G401 (cell line): ENCODE results near the gene CYLD. TPM values are rescaled to one million over a fixed set of nuclear protein-coding genes. Genes with fewer than 3 reads are reported as not detected.

ENCODE experiments used
- DNase-seq: peaks from one replicate; pipeline ENCODE4 v3.0.0-alpha.2; 2015; ENCODE audit warnings: low spot score
- in situ Hi-C: cut with HindIII; loops from 2 replicates; pipeline ENCODE4 v1.10.0; 2016; ENCODE audit warnings: low sequenced_read_pairs, mixed read lengths
- total RNA-seq: library from RNA; depleted of rRNA; stranded (reverse); fragments of >200 nt; shearing (Covaris generic); gene quantifications from 2 replicates; pipeline ENCODE4 v1.2.3, GENCODE V29; 2014

CYLD gene
- total RNA-seq, 1 experiment from 2014 or later, result 6.0 TPM

DNA sequence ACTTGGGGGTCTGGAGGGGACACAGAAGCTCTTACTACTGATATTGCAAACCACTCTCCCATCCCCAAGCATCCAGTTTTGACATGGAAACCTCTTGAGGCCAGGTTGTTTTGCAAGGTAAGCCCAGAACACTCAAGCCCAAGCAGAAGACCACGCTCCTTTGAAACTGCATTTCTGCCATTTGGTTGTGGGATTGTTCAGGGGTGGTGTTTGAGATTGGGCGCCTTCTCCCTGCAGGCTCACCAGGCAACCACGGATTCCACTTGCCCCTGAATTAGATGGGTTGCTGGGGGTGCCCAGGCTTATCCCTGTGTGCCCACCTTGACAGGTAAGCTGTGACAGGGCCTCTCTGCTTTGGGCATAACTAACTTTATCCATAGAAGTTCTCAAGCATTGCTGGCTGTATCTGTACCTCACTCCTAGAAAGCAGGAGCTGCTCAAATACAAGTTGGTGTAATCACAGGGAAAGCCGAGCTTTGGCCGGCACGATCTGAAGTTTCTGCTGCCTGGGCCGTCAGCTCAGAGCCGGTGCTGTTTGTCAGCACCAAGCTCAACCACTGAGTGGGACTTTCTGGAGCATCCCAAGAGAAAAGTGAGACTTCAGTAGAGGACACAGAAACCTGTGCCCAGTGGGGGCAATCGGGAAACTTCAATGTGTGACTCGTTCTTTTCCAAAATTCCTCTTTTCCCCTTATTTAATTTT lies 93.6 kb downstream of the CYLD start:
- in situ Hi-C loops, result no loop called here
- no peak for DNase-seq

DNA sequence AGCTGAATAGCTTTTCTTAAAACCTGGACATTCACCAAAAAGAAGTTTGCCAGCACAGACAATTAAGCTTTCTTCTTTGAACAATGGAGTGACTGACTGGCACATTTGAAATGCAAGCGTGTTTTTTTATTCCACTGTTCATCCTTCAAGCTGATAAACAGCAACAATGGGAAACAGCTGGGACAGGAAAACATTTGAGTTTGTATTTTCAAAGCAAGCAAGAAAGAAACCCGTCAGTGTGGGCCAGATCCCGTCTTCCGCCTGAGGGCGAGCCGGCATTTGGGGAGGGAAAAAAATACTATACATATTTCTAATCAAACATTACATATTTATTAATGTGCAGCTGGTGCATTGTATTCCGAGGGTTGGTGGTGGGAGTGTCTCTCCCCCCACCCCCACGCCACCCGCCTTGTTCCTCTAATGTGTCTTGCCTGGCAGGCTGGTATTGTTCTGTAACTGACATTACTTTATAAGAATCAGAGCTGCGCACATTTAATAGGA lies 94.3 kb downstream of the CYLD start:
- in situ Hi-C loops, result no loop called here
- peak; percentile 1 for DNase-seq

DNA sequence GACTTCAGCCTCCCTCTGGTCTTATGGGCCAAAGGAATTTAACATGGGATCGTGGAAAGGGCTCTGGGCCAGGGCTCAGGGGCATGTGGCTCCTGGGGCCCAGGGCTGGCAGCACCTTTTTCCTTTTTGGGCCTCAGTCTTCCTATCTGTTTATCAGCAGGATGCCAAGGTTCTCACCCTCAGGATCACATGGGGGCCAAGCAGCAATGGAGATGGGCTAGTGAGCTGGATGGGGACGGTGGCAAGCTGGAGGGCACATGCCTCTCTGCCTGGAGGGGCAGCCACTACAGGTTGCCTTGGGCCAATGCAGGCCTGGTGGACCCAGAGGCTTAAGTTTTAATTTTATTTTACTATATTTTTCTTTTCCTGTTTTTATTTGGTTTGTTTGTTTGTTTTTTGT lies 95.4 kb downstream of the CYLD start:
- DNase-seq, result no peak
- in situ Hi-C loops, result no loop called here

DNA sequence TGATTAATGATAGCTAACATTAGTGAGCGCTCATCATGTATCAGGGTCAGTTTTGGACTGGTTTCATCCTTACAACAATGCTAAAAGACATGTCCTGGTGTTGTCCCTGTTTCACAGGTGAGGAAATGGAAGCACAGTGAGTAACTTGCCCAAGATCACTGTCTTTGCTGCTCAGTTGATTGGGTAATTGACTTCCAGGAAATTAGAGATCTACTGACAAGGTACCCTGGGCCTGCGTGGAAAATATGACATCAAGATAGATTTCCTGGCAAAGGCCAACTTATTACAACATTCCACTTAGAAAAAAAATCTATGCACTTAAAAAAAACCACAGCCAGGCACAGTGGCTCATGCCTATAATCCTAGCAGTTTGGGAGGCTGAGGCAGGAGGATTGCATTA lies 96.3 kb downstream of the CYLD start:
- in situ Hi-C loops, result no loop called here
- DNase-seq, result no peak

DNA sequence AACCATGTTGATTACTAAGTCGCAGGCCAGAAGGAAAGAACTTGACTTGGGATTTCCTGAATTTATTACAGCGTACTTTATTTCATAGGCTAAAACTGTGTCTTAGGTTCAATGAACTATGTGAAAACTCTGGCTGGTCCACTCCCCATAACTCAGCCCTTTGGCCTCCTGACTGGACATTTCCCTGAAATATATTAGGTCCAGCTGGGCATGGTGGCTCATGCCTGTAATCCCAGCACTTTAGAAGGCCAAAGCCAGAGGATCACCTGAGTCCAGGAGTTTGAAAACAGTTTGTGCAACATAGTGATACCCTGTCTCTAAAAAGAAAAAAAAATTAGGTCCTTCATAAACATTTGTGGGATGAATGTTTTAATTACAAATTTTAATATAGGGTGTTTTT lies 97.0 kb downstream of the CYLD start:
- no peak for DNase-seq
- in situ Hi-C loops, result no loop called here

DNA sequence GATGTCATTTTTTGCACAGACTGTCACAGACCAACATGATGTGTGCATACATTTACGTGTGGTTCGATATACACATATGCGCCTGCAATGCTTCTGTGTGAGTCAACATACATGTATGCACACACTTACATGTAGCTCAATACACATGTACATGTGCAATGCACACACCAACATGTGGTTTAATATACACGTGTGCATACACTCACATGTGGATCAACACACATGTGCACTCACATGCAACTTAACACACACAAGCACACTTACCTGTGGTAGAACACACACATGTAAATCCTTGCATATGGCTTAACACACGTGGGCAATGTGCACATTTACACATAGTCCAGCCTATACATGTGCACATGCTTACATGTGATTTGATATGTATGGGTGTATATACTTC lies 97.5 kb downstream of the CYLD start:
- no peak for DNase-seq
- in situ Hi-C loops, result no loop called here

DNA sequence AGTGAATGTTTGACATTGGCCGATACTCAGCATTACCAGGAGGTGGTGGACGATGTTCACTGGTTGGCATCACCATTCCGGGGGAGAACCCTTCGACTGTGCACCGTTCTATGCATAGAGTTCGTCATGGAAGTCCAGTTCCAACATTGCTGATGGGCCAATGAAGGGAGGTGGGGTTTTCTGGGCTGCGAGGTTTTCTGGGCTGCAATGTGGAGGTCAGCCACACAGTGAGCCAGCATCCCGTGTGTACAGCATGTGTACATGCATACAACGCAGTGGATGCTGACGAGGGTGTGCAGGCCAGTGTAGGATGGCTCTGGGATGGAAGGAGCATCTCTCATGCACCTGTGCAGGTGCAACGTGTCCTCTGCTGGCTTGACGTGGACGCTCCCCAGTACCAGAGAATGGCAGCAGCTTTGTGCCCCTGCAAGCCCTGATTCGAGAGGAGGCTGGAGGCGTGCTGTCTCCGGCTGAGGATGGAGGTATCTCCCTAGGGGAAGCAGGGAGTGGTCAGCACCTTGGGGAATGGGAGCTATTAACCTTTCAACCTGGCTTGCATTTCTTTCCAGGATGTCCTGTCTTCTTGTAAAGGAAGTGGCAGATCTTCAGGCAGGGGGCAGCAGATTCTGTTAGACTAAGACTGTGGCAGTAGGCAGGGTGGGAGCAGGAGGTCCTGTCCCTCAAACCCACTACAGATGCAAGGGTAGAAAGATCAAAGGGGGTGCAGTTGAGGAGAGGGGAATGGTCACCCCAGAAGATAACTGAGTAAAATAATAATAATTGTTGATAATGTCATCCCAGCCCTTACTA lies 98.2 kb downstream of the CYLD start:
- DNase-seq, result no peak
- in situ Hi-C loops, result no loop called here

DNA sequence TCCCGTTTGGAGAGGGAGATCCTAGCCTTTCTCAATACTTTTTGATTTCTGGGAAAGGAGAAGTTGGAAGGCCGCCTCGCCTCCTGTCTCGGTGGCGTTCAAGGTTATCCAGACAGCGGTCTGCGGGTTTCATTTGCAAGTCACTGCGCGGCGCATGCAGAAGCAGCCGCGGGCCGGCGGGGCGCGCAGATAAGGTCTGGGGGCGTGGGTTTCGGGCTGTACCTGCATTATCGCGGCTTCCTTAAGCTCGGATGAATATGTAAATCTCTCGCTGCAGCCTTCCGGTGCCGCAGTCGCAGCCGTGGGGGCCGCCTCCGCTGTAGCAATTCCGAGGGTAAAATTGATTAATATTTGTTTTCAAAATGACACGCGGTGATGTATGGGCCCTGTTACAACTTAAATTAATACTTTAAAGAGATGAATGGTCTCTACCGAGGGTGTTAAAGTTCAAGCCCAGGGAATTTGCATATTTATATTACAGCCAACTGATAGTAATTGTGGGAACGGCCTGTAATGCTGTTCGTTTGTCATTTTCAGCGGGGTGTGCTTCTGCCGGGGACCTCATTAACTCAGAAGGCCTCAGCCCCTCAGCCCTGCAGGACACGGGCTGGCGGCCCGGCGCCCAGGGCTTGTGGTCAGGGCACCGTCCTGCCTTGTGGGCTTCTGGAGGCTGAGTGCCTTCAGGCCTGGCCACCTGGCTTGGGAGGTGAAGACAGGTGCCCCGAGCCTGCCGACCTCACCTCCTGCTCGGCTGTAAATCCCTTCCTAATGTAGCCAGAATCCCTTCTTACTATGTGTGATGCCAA lies 99.4 kb downstream of the CYLD start:
- in situ Hi-C loops, result no loop called here
- DNase-seq, result no peak

DNA sequence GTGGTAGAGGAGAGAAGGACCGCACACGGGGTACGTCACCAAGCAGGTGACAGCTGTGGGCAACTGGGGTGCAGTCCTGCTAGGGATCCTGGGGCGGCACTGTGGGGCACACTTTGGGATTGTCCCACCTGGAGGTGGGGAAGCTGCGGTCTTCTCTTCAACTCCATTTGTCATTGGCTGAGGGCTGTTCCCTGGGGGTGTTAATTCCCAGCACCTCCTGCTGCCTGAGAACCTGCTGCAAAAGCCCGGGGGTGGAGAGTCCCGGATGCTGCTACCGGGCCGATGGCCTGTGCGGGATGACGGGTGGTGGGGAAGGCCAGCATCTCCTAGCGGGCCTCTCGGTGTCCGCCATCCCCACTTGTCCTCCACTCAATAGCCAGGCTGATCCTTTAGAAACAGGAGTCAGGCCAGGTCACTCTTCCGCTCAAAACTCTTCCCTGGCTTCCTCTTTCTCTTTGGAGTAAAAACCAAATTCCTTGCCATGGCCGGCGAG lies 100.2 kb downstream of the CYLD start:
- no peak for DNase-seq
- in situ Hi-C loops, result no loop called here

DNA sequence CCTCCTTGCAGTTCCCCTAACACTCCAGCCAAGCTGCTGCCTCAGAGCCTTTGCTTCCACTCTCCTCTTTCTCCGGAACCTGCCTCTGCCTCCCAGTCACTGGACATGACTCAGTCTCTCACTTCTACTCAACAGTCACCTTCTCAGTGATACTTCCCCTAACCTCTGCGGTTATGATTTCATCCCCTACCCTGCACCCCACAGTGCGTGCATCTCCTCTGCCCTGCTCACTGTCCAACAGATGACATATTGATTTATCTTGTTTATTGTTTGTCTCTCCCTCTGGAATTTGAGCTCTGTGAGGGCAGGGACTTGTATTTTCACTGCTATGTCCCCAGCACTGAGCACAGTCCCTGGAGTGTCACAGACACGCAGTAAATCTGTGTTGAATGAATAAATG lies 100.7 kb downstream of the CYLD start:
- in situ Hi-C loops, result no loop called here
- no peak for DNase-seq

DNA sequence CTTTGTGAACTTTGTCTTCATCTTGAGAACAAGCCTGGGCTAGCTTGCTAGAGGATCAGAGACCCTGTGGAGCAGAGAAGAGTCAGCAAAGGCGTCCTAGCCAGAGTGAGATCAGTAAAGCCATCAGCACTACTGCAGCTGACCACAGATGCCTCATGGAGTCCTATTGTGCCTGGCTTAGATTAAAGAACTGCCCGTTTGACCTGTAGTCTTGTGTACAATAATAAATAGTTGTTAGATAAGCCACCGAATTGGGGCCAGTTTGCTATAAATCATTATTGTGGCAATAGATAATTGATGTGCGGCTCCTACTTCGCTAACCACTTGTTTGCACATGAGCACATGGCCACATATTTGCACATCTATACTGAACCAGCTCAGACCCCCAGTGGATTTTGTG lies 103.0 kb downstream of the CYLD start:
- in situ Hi-C loops, result no loop called here
- no peak for DNase-seq

DNA sequence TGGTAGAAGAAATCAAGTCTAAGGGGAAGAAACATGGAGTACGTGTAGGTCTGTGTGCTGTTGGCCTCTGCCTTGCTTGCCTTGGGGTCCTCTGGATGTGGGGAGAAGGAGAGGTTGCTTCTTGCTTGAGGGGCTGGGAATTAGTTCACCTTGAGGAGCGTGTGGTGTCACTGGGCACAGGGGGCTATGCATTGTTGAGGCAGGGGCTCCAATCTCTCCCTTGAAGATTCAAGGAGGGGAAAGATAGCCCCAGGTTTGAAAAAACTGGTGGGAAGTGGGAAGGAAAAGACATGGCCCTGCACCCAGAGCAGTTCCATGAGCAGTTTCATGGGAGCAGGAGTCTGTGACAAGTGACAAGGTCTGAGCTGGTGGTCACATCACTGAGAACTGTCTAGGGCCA lies 103.4 kb downstream of the CYLD start:
- DNase-seq, result no peak
- in situ Hi-C loops, result no loop called here

DNA sequence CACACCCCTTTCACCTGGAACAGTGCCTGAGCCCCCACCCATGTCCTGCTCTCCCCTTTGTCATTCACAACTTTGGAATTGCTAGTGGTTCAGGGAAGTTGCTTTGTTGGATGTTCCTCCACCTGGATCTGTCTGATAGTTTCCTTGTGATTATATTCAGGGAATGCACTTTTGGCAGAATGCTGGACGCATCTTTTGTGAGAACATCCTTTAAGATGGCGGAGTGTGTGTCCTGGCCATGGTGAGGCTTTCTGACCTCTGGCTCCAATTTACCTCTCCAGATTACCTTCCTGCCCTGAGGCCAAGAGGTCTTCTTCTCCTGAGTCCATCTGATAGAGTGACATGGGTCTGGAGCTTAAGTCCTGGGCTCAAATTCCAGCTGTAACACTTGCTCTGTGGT lies 104.6 kb downstream of the CYLD start:
- in situ Hi-C loops, result no loop called here
- DNase-seq, result no peak

DNA sequence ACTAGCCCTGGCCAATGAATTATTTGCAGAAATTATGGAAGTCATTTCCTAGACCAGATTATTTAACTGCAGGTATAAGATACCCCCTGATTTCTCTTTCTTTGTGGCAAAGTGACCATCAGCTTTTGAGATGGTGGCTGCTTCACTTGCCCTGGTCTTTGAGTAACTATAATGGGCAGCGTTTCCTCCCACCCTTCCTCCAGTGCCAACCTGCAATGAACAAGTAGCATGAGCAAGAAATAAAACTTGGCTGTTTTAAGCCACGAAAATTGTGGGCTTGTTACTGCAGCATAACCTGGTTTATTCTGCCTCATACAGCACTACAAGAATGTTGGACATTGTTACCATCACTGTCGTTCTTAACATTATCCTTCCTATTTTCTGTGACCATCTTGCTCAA lies 105.3 kb downstream of the CYLD start:
- in situ Hi-C loops, result no loop called here
- DNase-seq, result no peak

DNA sequence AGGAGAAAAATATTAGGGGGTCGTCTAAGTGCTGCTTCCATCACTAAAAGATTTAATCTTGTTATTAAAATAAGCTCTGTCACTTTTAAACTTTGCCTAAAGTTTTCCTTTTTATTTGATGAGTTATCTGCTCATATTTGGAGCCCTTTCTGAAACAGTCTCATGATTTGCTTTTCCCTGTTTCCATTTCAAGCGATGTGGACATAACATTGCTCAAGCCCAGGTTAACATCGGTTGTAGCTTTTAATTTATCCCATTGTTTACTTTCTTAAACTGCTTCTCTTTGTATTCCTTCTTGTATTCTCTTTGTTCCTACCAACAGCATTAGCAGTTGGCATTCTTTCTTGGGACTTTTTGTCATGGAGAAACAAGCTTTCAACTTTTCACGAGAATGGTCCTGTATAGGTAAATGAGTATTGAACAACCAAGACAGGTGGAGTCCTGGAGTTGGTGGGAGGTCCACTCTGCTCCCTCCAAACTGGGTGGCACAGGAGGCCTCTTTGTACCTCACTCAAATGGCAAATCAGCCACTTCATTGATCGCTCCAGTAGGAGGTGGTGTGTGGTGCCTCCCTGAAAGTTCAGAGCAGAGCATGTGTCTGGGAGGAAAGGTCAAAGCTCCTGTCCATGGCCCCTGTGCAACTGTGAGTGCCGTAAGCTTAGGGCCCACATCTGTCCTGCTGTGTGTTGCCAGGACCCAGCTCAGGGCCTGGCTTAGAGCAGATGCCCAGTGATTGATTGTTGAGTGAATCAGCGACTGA lies 107.0 kb downstream of the CYLD start:
- in situ Hi-C loops, result no loop called here
- DNase-seq, result no peak
